HEK293 (cell line): Measurements from ENCODE around the gene GSG1L.

Experiments
- CTCF ChIP-seq: fragments of 450-650 bp; formaldehyde crosslinking; IDR thresholded peaks from 2 replicates; pipeline ENCODE4 v1.5.1; 2016; ENCODE audit warnings: missing biosample characterization, missing genetic modification characterization
- REPIN1 ChIP-seq: fragments of 450-650 bp; formaldehyde crosslinking; IDR thresholded peaks from 2 replicates; pipeline ENCODE4 v1.5.1; 2017; ENCODE audit warnings: missing biosample characterization, missing genetic modification characterization, low read depth
- SCRT1 ChIP-seq: fragments of 450-650 bp; formaldehyde crosslinking; IDR thresholded peaks from 2 replicates; pipeline ENCODE4 v1.5.1; 2016; ENCODE audit warnings: missing biosample characterization, missing genetic modification characterization, borderline replicate concordance
- SETDB1 ChIP-seq: IDR thresholded peaks from one replicate; pipeline ENCODE4 v1.6.1; 2017; ENCODE audit warnings: mild to moderate bottlenecking, low read length, moderate library complexity, mixed read lengths; ENCODE audit not compliant: insufficient read length
- ZBTB10 ChIP-seq: fragments of 450-650 bp; formaldehyde crosslinking; IDR thresholded peaks from 2 replicates; pipeline ENCODE4 v1.5.1; 2016; ENCODE audit warnings: missing biosample characterization, missing genetic modification characterization

GRCh38 chr16:27764869-27765675 lies 298.4 kb downstream of the GSG1L start:
- TF ChIP-seq SCRT1 (tag by site-specific recombination) = no peak
- TF ChIP-seq ZBTB10 = no peak
- TF ChIP-seq SETDB1 = no peak
- no peak for TF ChIP-seq CTCF (tag by site-specific recombination)
- no peak for TF ChIP-seq REPIN1 (tag by site-specific recombination)
